Mucosa of gallbladder (tissue), 1 donor: ENCODE measurements around the gene ACOX3. TPM values are rescaled to one million over a fixed set of nuclear protein-coding genes. Genes with fewer than 3 reads are reported as not detected.
"Not testable (repeated sequence)": the region's sequence is repeated elsewhere in the genome, so short reads cannot be mapped to it uniquely, and the experiment has no call there.

Source experiments
- DNase-seq: peaks from one replicate; pipeline ENCODE4 v3.0.0-alpha.2; 2020; ENCODE audit warnings: low spot score
- total RNA-seq: library from RNA; stranded (reverse); gene quantifications from one replicate; pipeline ENCODE4 v1.2.1, GENCODE V29; 2021
- donor health status: DM: no; HTN: no; CAD: no.

Gene ACOX3
- total RNA-seq, 1 donor from 2014 or later = 29.0 TPM

- DNase-seq = not testable (repeated sequence)
Observed at GRCh38 chr4:8406887-8407286, 33.6 kb downstream of the ACOX3 start.

DNA sequence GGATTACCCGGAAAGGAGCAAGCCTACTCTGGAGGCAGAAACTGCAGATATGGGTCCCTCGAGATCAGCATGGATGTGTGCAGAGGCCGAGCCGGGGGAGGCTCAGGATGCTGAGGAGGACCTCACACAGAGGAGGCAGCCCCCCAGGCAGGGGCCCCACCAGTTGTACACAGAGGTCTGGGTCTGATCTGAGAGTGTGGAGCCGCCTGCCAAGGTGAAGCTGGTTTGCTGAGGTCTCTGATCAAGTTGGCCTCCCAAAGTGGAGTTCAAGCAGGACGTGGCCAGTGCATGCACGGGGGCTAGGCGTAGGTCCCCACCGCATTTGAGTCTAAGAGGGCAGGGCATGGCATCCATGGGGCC lies 35.0 kb downstream of the ACOX3 start:
- no peak for DNase-seq

GRCh38 chr4:8404791-8405515 lies 35.6 kb downstream of the ACOX3 start:
- DNase-seq = no peak

DNA sequence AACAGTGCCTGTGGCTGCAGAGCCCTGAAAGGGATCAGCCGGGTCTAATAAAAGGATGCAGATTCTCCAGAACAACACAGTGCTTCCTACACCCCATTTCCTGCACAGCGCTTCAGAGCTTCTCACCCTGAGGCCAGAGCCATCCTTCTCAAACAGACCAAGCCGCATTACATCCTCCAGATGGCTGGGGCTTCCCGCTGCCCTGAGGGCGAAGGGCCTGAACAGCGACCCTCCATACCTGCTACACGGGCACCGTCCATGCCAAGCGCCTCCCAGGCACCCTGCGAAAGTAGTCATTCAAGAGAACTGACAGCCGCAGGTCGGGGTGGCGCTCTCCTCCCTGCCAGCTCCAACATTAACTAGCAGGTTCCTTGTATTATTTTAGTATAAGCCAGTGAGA lies 36.5 kb downstream of the ACOX3 start:
- DNase-seq = no peak

DNA sequence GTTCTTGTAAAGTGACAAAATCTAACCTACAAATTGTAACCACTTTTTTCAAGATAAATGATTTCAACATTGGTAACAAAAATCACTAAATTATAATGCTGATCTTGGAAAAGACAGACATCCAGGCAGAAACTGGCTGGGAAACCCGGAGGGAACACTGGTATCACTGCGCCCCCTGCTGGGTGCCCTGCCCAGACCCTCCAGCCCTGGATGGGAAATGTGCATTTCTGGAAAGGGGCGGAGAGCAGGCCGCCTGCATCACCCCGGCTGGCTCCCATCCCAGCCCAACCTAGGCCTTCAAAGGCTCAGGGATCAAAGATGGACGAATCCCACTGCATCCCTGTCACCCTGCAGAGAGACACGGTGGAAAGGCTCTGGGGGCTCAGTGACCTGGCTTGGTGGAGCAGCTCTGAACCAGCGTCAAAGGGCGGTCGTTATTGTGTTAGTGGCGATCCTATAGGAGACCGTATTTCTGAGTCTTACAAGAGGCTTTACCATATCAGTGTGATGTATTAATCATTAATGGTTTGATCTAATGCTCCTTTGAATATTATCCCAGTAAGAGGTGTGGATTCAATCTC lies 37.3 kb downstream of the ACOX3 start:
- DNase-seq = peak; percentile 77

- no peak for DNase-seq
Observed at GRCh38 chr4:8402640-8403039, 37.9 kb downstream of the ACOX3 start.

DNA sequence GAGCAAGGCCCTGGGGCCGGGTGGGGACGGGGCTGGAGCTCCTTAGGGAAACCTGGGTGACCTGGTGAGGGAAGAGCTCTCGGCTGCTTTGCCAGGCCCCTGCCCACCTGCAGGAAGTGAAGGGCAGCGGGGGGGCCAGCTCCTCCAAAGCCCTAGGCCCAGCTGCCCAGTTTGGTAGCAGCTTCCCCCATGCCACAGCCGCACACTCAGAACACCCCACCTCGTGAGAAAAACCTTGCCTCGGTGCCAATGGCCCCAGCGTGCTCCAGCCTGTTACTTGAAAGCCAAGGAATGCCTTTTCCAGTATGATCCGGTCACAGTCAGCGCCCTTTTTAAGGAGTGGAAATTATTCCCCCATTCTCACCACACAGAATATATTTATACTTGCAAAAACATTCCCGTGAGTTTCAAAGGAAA lies 38.3 kb downstream of the ACOX3 start:
- DNase-seq = no peak

- DNase-seq = no peak
Observed at GRCh38 chr4:8401665-8402064, 38.9 kb downstream of the ACOX3 start.

- DNase-seq = no peak
Observed at GRCh38 chr4:8400632-8401325, 39.7 kb downstream of the ACOX3 start.

- no peak for DNase-seq
Observed at GRCh38 chr4:8399298-8399697, 41.2 kb downstream of the ACOX3 start.

GRCh38 chr4:8398347-8398746 lies 42.2 kb downstream of the ACOX3 start:
- DNase-seq = no peak

DNA sequence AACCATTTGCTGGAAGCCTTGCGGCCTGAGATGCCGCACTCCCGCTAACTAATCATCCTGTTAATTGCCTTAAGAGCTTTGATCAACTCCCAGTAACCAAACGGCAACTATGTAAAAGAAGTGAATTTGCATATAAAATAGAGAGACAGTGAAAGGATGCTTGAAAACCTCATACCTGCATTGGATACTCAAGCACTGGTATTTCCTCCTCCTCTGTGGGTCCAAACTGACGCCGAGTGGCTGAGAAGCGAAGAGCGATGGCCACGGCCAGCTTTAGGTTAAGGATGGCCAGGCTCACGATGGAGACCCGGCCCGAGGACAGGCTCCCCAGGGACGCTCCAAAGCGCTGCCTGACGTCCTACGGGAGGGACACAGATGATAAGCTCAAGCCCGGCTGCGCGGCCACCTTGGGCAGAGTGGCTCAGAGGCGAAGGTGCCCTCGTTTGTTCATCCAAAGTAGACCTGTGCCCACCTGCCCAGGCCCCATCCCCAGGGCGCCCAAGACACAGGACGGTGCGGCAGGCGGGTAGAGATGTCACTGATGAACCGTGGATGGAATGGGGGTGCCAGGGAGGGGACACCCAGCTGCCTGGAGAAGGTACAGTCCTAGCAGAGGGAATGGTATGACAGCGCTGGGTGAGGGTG lies 43.6 kb downstream of the ACOX3 start:
- no peak for DNase-seq

- DNase-seq = no peak
Observed at GRCh38 chr4:8395504-8396296, 44.8 kb downstream of the ACOX3 start.

- DNase-seq = no peak
Observed at GRCh38 chr4:8394806-8395205, 45.7 kb downstream of the ACOX3 start.

- no peak for DNase-seq
Observed at GRCh38 chr4:8394061-8394519, 46.4 kb downstream of the ACOX3 start.

GRCh38 chr4:8393593-8394038 lies 46.9 kb downstream of the ACOX3 start:
- peak; percentile 36 for DNase-seq

DNA sequence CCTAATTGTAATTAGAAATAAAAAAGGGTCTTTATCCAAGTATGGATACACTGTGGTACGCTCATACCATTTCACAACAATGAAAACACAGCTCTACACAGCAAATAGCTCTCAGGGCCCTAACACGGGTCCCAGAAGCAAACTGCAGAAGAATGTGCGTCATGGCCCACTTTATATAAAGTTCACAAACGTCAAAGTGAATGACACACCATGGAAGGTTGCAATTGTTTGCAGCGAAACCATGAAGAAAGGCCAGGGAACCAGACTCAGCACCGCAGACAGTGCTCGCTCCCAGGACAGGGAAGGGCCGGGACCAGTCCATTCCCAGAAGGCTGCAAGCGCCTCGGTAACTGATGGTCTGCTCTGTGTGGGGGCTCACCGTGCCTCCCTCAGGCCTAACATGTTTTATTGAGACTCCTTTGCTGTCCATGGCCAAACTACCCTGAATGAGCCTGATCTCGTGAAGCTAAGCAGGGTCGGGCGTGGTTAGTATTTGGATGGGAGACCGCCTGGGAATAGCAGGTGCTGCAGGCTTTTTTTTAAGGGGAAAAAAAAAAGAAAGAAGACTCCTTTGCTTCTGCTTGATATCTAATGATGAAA lies 47.8 kb downstream of the ACOX3 start:
- DNase-seq = no peak

- DNase-seq = peak; percentile 76
Observed at GRCh38 chr4:8391972-8392371, 48.6 kb downstream of the ACOX3 start.

- no peak for DNase-seq
Observed at GRCh38 chr4:8391071-8391470, 49.5 kb downstream of the ACOX3 start.

DNA sequence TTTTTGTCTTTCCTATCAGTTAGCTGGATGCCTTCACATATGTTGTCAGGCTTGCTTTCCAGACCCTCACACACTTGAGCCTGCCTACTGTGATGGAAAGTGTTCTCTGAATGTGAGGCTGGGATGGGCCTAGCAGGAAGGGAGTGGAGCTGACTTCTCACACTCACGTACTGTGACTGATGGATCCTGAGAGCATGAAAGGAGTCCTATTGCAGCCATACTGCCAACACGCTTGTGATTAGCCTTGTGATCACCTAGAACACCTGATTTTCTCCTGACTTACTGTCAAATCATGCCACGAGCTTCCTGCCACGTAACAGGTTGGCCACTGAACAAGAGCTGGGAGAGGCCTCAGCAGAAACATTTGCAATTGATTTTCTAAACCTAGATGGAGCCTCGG lies 49.9 kb downstream of the ACOX3 start:
- no peak for DNase-seq

DNA sequence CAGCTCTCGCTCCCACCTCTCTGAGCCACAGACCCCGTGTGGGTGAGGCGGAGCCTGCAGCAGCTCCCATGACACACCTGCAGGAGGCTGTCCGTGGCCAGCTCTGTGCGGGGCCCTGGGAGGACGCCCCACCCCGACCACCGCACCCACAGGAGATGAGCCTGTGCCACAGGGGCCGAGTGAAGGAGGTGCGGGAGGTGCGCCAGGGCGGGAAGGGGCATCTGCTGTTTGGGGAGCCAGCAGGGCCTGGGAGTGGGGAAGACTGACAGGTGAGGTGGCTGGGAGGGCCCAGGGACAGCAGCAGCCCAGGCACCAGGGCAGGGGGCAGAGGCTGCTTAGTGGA lies 52.0 kb downstream of the ACOX3 start:
- DNase-seq = no peak
